H1 (cell line): Measurements from ENCODE around the gene MOCS1. TPM values are rescaled to one million over a fixed set of nuclear protein-coding genes. Genes with fewer than 3 reads are reported as not detected.

Experiments
- ASH2L ChIP-seq: fragments of 200-600, 300-600 bp; sonication (generic); IDR thresholded peaks from one replicate; pipeline ENCODE4 v1.7.1; 2017; ENCODE audit warnings: low read length
- BCL11A ChIP-seq, 2 experiments: IDR thresholded peaks; one replicate each; pipeline ENCODE4 v1.6.1; 2011; ENCODE audit warnings: low read depth in 2 of 2, low read length in 2 of 2, mild to moderate bottlenecking in 2 of 2
- CEBPB ChIP-seq: IDR thresholded peaks from 2 replicates; pipeline ENCODE4 v1.6.1; 2012; ENCODE audit warnings: low read depth, low read length
- EGR1 ChIP-seq: IDR thresholded peaks from 2 replicates; pipeline ENCODE4 v1.6.1; 2011; ENCODE audit warnings: low read depth, low read length, borderline replicate concordance
- JUND ChIP-seq: IDR thresholded peaks from 2 replicates; pipeline ENCODE4 v1.6.1; 2011; ENCODE audit warnings: mild to moderate bottlenecking, improper control_type of control experiment, low read length
- MAFK ChIP-seq: IDR thresholded peaks from 2 replicates; pipeline ENCODE4 v1.6.1; 2012; ENCODE audit warnings: low read depth, mild to moderate bottlenecking, improper control_type of control experiment, low read length
- SP1 ChIP-seq: IDR thresholded peaks from 2 replicates; pipeline ENCODE4 v1.6.1; 2011; ENCODE audit warnings: low read depth, low read length
- TAF1 ChIP-seq: IDR thresholded peaks from 2 replicates; pipeline ENCODE4 v1.6.1; 2011; ENCODE audit warnings: mild to moderate bottlenecking, low read depth, low read length
- polyA plus RNA-seq, 7 experiments: library from polyadenylated mRNA; depleted of rRNA in 3 of 7; stranded (reverse) in 5 of 7; unstranded in 2 of 7; fragments of >200 nt in 5 of 7; fragments of 200-250 nt in 2 of 7; gene quantifications; 1 replicate in 5 of 7; 2 replicates in 1 of 7; 4 replicates in 1 of 7; pipeline versions ENCODE4 v1.2.1 to v1.2.3, GENCODE V29; 2011 to 2013; ENCODE audit warnings: missing spikeins in 2 of 7, mixed read lengths in 2 of 7
- total RNA-seq: library from RNA; stranded (reverse); fragmentation: NEBNext Ultra II Directional; extraction: Animal tissue kit (Norgen Biotek cat#: 25700); gene quantifications from 2 replicates; pipeline ENCODE4 v1.2.1, GENCODE V29; 2021
- TF ChIP-seq, protein P1 (sequence below), 3 experiments: IDR thresholded peaks; 1 replicate in 2 of 3; 2 replicates in 1 of 3; pipeline versions ENCODE4 v1.5.1 to v1.6.1; 2011; ENCODE audit warnings: low read length in 3 of 3, mild to moderate bottlenecking in 3 of 3, inconsistent platforms in 2 of 3, low read depth in 1 of 3, moderate library complexity in 1 of 3; ENCODE audit not compliant: insufficient read depth in 1 of 3; ENCODE audit errors: control extremely low read depth in 1 of 3
- TF ChIP-seq, protein P2 (sequence below): IDR thresholded peaks from 2 replicates; pipeline ENCODE4 v1.6.1; 2012; ENCODE audit warnings: inconsistent platforms

Gene MOCS1
- total and polyA plus RNA-seq, 2 of the 8 experiments (the other 6 are each of a cell fraction or from before 2014, with no cell fraction given), result 13.4 to 19.7 TPM

DNA sequence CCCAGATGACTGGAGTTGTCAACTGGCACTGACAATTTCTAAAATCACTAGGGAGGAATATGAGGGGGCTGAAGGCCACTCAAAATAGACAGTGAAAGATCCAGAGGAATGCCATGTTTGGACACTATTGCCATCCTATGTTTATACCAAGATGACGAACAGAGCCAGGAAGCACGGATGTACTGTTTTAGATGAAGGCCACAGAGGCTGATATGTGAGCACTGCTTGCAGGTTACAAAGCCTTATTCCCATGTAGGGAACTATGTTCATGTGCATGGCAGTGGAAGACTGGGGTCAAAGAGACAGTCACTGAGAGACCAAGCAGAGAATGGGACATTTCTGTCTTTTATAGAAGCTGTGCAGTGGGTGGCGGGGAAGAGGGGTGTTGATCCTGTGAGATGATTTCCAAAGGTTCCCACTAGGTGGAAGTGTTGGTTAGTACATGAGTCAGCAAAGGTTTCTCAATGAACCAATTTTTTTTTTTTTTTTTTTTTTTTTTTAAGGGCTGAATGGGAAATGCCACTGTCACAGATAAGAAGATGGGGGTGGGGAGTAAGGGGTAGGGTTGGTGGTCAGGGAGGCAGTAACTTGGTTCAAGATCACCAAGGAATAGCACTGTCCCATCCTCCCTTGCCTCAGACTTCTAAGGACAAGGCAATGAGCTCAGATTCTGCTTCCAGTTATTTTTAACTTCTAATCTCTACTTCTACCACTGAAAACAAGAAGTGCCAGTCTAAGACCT, 46.7 kb upstream of the MOCS1 start (continued):
- TF ChIP-seq, protein P1, sequence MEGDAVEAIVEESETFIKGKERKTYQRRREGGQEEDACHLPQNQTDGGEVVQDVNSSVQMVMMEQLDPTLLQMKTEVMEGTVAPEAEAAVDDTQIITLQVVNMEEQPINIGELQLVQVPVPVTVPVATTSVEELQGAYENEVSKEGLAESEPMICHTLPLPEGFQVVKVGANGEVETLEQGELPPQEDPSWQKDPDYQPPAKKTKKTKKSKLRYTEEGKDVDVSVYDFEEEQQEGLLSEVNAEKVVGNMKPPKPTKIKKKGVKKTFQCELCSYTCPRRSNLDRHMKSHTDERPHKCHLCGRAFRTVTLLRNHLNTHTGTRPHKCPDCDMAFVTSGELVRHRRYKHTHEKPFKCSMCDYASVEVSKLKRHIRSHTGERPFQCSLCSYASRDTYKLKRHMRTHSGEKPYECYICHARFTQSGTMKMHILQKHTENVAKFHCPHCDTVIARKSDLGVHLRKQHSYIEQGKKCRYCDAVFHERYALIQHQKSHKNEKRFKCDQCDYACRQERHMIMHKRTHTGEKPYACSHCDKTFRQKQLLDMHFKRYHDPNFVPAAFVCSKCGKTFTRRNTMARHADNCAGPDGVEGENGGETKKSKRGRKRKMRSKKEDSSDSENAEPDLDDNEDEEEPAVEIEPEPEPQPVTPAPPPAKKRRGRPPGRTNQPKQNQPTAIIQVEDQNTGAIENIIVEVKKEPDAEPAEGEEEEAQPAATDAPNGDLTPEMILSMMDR (IDR thresholded peaks at IDR 0.05; ENCODE audit: control extremely low read depth in 1 of 3, insufficient read depth in 1 of 3, low read depth in 1 of 3, low read length in 3 of 3), result peak; percentile 24 to 71 (median 62)
- no peak for TF ChIP-seq TAF1
- TF ChIP-seq JUND, result no peak
- no peak for TF ChIP-seq BCL11A (IDR thresholded peaks at IDR 0.05; ENCODE audit: low read depth in 2 of 2, low read length in 2 of 2)
- TF ChIP-seq EGR1, result no peak
- TF ChIP-seq, protein P2, sequence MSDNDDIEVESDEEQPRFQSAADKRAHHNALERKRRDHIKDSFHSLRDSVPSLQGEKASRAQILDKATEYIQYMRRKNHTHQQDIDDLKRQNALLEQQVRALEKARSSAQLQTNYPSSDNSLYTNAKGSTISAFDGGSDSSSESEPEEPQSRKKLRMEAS, result no peak
- TF ChIP-seq MAFK, result peak; percentile 45; the same call in 1 of the 2 replicates
- peak; percentile 63 for TF ChIP-seq CEBPB
- no peak for TF ChIP-seq ASH2L
- TF ChIP-seq SP1, result no peak
